ENCODE measurements around the gene ZWILCH. TPM values are rescaled to one million over a fixed set of nuclear protein-coding genes. Genes with fewer than 3 reads are reported as not detected.

The ZWILCH gene
- 5.0 and 38.5 TPM in 2 replicates for total RNA-seq

DNA sequence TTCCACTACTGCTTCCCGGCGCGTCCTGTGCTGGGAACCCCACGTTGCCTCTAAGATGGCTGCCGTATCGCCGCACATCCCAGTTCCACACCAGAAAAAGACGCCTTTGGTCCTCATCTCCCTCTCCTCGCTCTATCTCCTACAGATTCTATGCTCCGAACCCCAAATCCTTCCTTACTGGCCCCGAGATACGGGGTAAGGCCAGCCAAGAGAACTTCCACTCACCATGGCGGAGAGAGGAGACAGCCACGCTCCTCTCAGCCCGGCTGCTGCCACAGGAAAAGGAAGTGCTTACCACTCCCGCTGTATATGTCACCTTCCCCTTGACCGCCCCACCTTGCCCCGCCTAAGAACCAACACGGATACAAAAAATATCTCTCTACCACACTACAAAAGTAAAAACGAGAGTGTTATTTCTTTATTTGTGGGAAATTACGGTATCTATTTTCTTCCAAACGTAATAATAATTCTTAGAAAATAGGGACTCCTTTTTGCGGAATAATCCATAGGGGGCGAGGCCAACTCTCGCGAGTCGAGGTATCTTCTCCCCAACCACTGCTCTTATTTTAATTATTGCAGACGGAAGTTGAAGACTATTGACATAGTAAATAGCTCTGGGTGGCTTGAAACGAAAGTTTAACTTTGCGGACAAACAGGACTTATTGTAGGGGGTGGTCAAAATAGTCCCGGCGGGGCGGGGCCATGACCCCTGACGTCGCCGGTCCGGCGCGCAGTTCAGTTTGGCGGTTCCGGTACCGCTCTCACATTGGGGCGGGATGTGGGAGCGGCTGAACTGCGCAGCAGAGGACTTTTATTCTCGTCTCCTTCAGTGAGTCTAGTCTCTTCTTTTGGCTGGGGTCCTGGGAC is at the start of gene ZWILCH, which contains the start of gene RPL4:
Gene ZWILCH, plus strand, starts transcription at position 764 of the 867 bp plus-strand sequence. Its CDS starts 13 bp downstream, at position 777.
Gene RPL4, minus strand, starts transcription at position 293 of the 867 bp plus-strand sequence. Its CDS starts 65 bp downstream, at position 228.

GRCh38 chr15:66497502-66498455 is 7.3 kb upstream of the ZWILCH start, which contains the start of gene SNAPC5:
TSS of gene SNAPC5 (minus strand) at chr15:66497762. CDS start at chr15:66497731, 31 bp downstream.

GRCh38 chr15:66565741-66566144 is 60.6 kb downstream of the ZWILCH start, which contains the start of gene LCTL:
TSS of gene LCTL (minus strand) at chr15:66565998. CDS start at chr15:66565365, 633 bp downstream.

Small RNA genes within 50 kb of the gene (small RNA-seq; reads per million reads assigned to genes)
- gene MIR4512 (ENCODE audit: low replicate concordance) (not detected), gene RF01159 (ENCODE audit: low replicate concordance) (not detected), gene SNORD16 (ENCODE audit: low replicate concordance) (not detected), gene SNORD18A (ENCODE audit: low replicate concordance) (not detected), gene SNORD18B (ENCODE audit: low replicate concordance) (not detected), gene SNORD18C (ENCODE audit: low replicate concordance) (not detected)

Other genes starting within 250 kb of the ZWILCH start
- gene DIS3L, start 211.8 kb upstream of the ZWILCH start, total RNA-seq, result 16.4 and 20.6 TPM in 2 replicates
- gene TIPIN, start 148.6 kb upstream of the ZWILCH start, total RNA-seq, result 3.5 and 13.5 TPM in 2 replicates
- gene MAP2K1, start 118.4 kb upstream of the ZWILCH start, total RNA-seq, result 27.6 and 41.5 TPM in 2 replicates
- gene SNAPC5, start 7.6 kb upstream of the ZWILCH start, total RNA-seq, result 13.5 and 20.6 TPM in 2 replicates
- 2,449 and 2,582 TPM in 2 replicates for gene RPL4, start 471 bp upstream of the ZWILCH start, total RNA-seq
- not detected in 2 replicates for gene LCTL, start 60.7 kb downstream of the ZWILCH start, total RNA-seq
- 1.7 and 2.2 TPM in 2 replicates for gene SMAD6, start 196.9 kb downstream of the ZWILCH start, total RNA-seq

All from placental pericyte (primary cell).